Hepatocyte (in vitro differentiated cells): ENCODE results near the gene GOLGA2.

ENCODE experiments used
- CTCF ChIP-seq: fragments of 200-600 bp; sonication (generic); IDR thresholded peaks from 2 replicates; pipeline ENCODE4 v1.5.1; 2016; ENCODE audit warnings: antibody characterized with exemption, mild to moderate bottlenecking; ENCODE audit not compliant: poor library complexity
- EZH2 ChIP-seq: fragments of 200-600 bp; sonication (generic); IDR thresholded peaks from 2 replicates; pipeline ENCODE4 v1.6.1; 2016; ENCODE audit warnings: antibody characterized with exemption, mild to moderate bottlenecking, borderline replicate concordance
- EZH2phosphoT487 ChIP-seq: fragments of 200-600 bp; sonication (generic); IDR thresholded peaks from one replicate; pipeline ENCODE4 v1.6.1; 2018; ENCODE audit warnings: antibody characterized with exemption, mild to moderate bottlenecking, low read depth, moderate library complexity; ENCODE audit not compliant: unreplicated experiment, severe bottlenecking

GRCh38 chr9:128323212-128323730 lies 47.5 kb upstream of the GOLGA2 start:
- TF ChIP-seq CTCF: no peak
- no peak for TF ChIP-seq EZH2
- no peak for TF ChIP-seq EZH2phosphoT487
